GM21576 (cell line): ENCODE data around the gene CTU2.

Experiments used
- ATAC-seq: cut with Tn5 transposase; IDR thresholded peaks from one replicate; pipeline ENCODE4 v1.9.1; 2021; ENCODE audit warnings: mild to moderate bottlenecking, moderate library complexity; ENCODE audit not compliant: unreplicated experiment

Gene CTU2

GRCh38 chr16:88742896-88743605, 36.7 kb downstream of the CTU2 start:
- ATAC-seq: no peak

- no peak for ATAC-seq
Observed at GRCh38 chr16:88743693-88744576, 37.6 kb downstream of the CTU2 start.

- ATAC-seq: no peak
Observed at GRCh38 chr16:88744577-88745521, 38.5 kb downstream of the CTU2 start.

- no peak for ATAC-seq
Observed at GRCh38 chr16:88746506-88746905, 40.2 kb downstream of the CTU2 start.

GRCh38 chr16:88747588-88748301, 41.4 kb downstream of the CTU2 start:
- ATAC-seq: no peak

GRCh38 chr16:88748364-88748763, 42.1 kb downstream of the CTU2 start:
- ATAC-seq: no peak

- no peak for ATAC-seq
Observed at GRCh38 chr16:88749358-88749757, 43.1 kb downstream of the CTU2 start.

GRCh38 chr16:88750854-88751253, 44.6 kb downstream of the CTU2 start:
- no peak for ATAC-seq

- no peak for ATAC-seq
Observed at GRCh38 chr16:88752386-88753002, 46.2 kb downstream of the CTU2 start.

GRCh38 chr16:88753191-88753590, 46.9 kb downstream of the CTU2 start:
- ATAC-seq: no peak

- no peak for ATAC-seq
Observed at GRCh38 chr16:88753602-88754001, 47.3 kb downstream of the CTU2 start.

- no peak for ATAC-seq
Observed at GRCh38 chr16:88754109-88754911, 48.0 kb downstream of the CTU2 start.

GRCh38 chr16:88754912-88755744, 48.8 kb downstream of the CTU2 start:
- ATAC-seq: no peak

- no peak for ATAC-seq
Observed at GRCh38 chr16:88755745-88756443, 49.6 kb downstream of the CTU2 start.

GRCh38 chr16:88758227-88758943, 52.1 kb downstream of the CTU2 start:
- no peak for ATAC-seq

- no peak for ATAC-seq
Observed at GRCh38 chr16:88758944-88759244, 52.6 kb downstream of the CTU2 start.

- no peak for ATAC-seq
Observed at GRCh38 chr16:88759245-88759975, 53.1 kb downstream of the CTU2 start.
